Breast epithelium (tissue), 4 donors: ENCODE measurements around the gene RDH11. TPM values are rescaled to one million over a fixed set of nuclear protein-coding genes. Genes with fewer than 3 reads are reported as not detected.
"Not testable (repeated sequence)": the region's sequence is repeated elsewhere in the genome, so short reads cannot be mapped to it uniquely, and the experiment has no call there.

Experiments
- DNase-seq, 2 donors: peaks; one replicate each; pipeline ENCODE4 v3.0.0-alpha.2; 2019; ENCODE audit warnings: low spot score in 2 of 2
- H3K27ac ChIP-seq, 2 donors: fragments of 200-600 bp; sonication (generic) in 1 of 2; one replicate each; pipeline ENCODE4 v1.5.1; 2016 to 2019; ENCODE audit warnings: mild to moderate bottlenecking in 1 of 2
- H3K27me3 ChIP-seq, 2 donors: fragments of 200-600 bp; sonication (generic) in 1 of 2; one replicate each; pipeline versions ENCODE4 v1.5.1 to v1.6.0; 2017 to 2019; ENCODE audit warnings: control low read depth in 1 of 2, mild to moderate bottlenecking in 1 of 2
- H3K36me3 ChIP-seq: fragments of 200-600 bp; one replicate; pipeline ENCODE4 v1.5.1; 2019
- H3K4me1 ChIP-seq, 2 donors: fragments of 200-600 bp; sonication (generic); one replicate each; pipeline ENCODE4 v1.5.1; 2016 to 2019; ENCODE audit warnings: control low read depth in 1 of 2
- H3K4me3 ChIP-seq, 3 donors: fragments of 200-600 bp; sonication (generic); 1 replicate in 2 of 3; 2 replicates in 1 of 3; pipeline ENCODE4 v1.5.1; 2016 to 2019; ENCODE audit warnings: mild to moderate bottlenecking in 3 of 3, moderate library complexity in 2 of 3
- H3K9me3 ChIP-seq, 2 donors: fragments of 200-600 bp; sonication (generic) in 1 of 2; one replicate each; pipeline ENCODE4 v1.5.1; 2016 to 2019; ENCODE audit warnings: control low read depth in 1 of 2
- POLR2A ChIP-seq: fragments of 450-650 bp; IDR thresholded peaks from one replicate; pipeline ENCODE4 v1.6.1; 2016; ENCODE audit warnings: antibody characterized with exemption, mild to moderate bottlenecking, moderate library complexity
- POLR2AphosphoS5 ChIP-seq, 3 donors: sonication (generic); formaldehyde crosslinking; IDR thresholded peaks; one replicate each; pipeline ENCODE4 v1.6.1; 2017; ENCODE audit warnings: antibody characterized with exemption in 3 of 3
- intact Hi-C: fragments of 100-400 bp; cut with DNase I; formaldehyde crosslinking; loops from one replicate; pipeline ENCODE4 v1.15.1; 2023; ENCODE audit warnings: low total_unique reads
- total RNA-seq, 3 donors: library from RNA; depleted of rRNA; stranded (reverse); fragments of >200 nt; gene quantifications; one replicate each; pipeline ENCODE4 v1.1.0, GENCODE V29; 2016
- TF ChIP-seq, protein P1 (sequence below), 3 donors: fragments of 450-650 bp; IDR thresholded peaks; one replicate each; pipeline ENCODE4 v1.5.1; 2016 to 2017; ENCODE audit warnings: antibody characterized with exemption in 3 of 3, mild to moderate bottlenecking in 3 of 3, moderate library complexity in 3 of 3

Gene RDH11
- total RNA-seq, 3 donors from 2014 or later = 25.3 to 57.5 (median 42.3) TPM

DNA sequence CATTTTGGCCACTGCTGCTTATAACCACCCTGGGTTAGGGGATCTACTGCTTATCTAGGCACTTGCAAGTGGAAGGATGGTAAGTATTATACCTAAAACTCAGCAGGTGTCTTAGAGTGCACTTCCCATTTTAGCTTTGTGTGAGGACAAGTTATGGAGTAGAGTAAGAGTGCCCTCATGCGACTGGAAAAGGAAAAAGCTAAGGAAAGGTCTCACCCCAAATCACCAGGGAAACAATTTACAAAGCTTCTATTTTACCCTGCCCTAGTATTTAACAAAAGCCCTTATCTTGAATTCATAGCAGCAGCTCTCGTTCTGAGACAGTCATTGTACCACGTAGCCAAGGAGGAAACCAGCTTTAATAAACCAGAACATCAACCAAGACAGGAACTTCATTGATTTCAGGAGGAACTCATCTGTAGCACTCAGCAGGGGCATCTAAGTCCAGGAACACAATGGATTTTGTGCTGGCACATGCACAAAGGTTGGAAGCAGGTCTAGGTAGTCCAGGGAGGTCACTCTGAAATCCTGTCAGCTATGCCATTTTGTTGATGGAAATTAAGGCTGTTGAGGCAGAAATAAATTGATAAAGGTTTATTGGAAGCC, 9.0 kb upstream of the RDH11 start:
- Histone ChIP-seq H3K36me3 (no peaks in the 10 kb centered on the region), H3K27me3 (no peaks in the 10 kb centered on the region), H3K4me3 (no peak overlapping the region), H3K9me3 (no peaks in the 10 kb centered on the region), H3K4me1 (no peaks in the 10 kb centered on the region), H3K27ac (no peak overlapping the region)
- no peak for TF ChIP-seq POLR2A
- TF ChIP-seq, protein P1, sequence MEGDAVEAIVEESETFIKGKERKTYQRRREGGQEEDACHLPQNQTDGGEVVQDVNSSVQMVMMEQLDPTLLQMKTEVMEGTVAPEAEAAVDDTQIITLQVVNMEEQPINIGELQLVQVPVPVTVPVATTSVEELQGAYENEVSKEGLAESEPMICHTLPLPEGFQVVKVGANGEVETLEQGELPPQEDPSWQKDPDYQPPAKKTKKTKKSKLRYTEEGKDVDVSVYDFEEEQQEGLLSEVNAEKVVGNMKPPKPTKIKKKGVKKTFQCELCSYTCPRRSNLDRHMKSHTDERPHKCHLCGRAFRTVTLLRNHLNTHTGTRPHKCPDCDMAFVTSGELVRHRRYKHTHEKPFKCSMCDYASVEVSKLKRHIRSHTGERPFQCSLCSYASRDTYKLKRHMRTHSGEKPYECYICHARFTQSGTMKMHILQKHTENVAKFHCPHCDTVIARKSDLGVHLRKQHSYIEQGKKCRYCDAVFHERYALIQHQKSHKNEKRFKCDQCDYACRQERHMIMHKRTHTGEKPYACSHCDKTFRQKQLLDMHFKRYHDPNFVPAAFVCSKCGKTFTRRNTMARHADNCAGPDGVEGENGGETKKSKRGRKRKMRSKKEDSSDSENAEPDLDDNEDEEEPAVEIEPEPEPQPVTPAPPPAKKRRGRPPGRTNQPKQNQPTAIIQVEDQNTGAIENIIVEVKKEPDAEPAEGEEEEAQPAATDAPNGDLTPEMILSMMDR (IDR thresholded peaks at IDR 0.05) = peak in 2 of 3 donors; percentile 61 to 68
- intact Hi-C loops = no loop called here
- no peak for DNase-seq

DNA sequence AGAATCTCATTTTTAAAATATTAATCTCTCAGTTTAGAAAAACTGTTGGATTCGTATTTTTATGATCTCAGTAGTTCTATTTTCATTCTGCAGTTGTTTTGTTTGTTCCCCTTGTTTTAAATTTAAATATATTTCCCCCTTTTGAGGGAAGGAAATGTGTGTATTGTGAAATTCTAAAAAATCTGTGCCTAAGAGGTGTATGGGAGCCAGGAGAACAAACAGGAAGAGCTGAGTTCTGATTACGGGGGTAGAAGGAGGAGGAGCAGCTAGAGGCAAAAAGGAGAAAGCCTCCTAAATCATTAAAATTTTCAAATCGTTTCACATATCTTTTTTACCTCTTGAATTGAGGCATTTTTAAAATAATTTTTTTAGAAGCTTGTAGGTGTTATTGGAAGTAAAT, 8.4 kb upstream of the RDH11 start:
- no peaks in the 10 kb centered on the region for H3K27me3 ChIP-seq
- no peak overlapping the region for H3K4me3 ChIP-seq
- intact Hi-C loops = no loop called here
- DNase-seq = no peak
- no peaks in the 10 kb centered on the region for H3K9me3 ChIP-seq
- TF ChIP-seq, protein P1 (IDR thresholded peaks at IDR 0.05) = no peak
- TF ChIP-seq POLR2AphosphoS5 (IDR thresholded peaks at IDR 0.05) = no peak
- TF ChIP-seq POLR2A = no peak
- H3K36me3 ChIP-seq = no peaks in the 10 kb centered on the region
- H3K27ac ChIP-seq = no peak overlapping the region
- no peaks in the 10 kb centered on the region for H3K4me1 ChIP-seq

DNA sequence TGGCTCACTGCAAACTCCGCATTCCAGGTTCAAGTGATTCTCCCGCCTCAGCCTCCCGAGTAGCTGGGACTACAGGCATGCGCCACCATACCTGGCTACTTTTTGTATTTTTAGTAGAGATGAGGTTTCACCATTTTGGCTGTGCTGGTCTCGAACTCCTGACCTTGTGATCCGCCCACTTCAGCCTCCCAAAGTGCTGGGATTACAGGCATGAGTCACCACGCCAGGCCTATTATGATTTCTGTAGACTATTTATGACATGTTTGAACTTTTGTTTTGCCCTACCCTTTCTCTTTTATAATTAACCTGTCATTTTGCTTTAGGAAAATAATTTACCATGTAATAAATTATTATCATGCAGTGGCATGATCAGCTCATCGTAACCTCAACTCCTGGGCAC, 5.9 kb upstream of the RDH11 start, which contains the start of gene RDH12:
RDH12 (plus strand) TSS at position 395 of the 400 bp plus-strand sequence. CDS start 20,757 bp downstream, outside the sequence.
- H3K36me3 ChIP-seq, H3K9me3 ChIP-seq, H3K4me3 ChIP-seq, H3K4me1 ChIP-seq, DNase-seq, H3K27me3 ChIP-seq, H3K27ac ChIP-seq, intact Hi-C loops: not testable (repeated sequence)

DNA sequence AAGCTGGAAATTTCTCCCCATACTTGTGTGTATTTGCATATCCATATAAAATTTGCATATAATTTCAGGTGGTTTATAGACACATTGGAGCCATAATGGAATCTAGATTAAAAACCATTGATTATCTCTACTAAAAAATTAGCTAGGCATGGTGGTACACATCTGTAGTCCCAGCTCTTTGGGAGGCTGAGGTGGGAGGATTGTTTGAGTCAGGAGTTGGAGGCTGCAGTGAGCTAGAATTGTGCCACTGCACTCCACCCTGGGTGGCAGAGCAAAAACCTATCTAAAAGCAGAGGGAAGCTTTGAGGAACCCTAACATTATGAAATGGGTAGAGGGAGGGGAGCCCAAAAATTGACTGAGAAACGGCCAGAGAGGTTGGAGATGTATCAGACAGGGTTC, 2.6 kb upstream of the RDH11 start:
- Histone ChIP-seq H3K9me3 (no peaks in the 10 kb centered on the region), H3K27me3 (no peaks in the 10 kb centered on the region), H3K4me1 (no peaks in the 10 kb centered on the region), H3K27ac (no peak overlapping the region), H3K4me3 (no peak overlapping the region), H3K36me3 (no peaks in the 10 kb centered on the region)
- intact Hi-C loops = no loop called here
- TF ChIP-seq POLR2AphosphoS5 (IDR thresholded peaks at IDR 0.05) (no peak), POLR2A (no peak)
- TF ChIP-seq, protein P1 (IDR thresholded peaks at IDR 0.05) = no peak
- DNase-seq = no peak

DNA sequence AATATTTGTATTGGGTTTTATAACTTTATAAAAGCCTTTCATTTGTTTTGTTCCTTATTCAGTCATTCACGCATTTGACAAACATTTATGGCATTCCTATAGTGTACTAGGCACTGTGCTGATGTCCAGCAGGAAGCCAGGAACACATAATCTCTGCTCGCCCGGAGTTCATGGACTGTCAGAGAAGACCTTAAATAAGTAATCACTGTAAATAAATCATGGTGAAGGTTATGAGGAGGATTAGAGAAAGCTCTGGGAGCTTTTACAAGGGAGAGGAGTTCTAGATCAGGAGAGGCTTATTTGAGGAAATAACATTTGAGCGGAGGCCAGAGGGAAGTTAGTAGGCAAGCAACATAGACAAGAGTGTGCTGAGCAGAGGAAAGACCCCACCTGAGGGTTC, 1.4 kb upstream of the RDH11 start:
- intact Hi-C loops = no loop called here
- H3K27me3 ChIP-seq = no peaks in the 10 kb centered on the region
- no peaks in the 10 kb centered on the region for H3K36me3 ChIP-seq
- H3K27ac ChIP-seq = no peak overlapping the region
- H3K9me3 ChIP-seq = no peaks in the 10 kb centered on the region
- H3K4me3 ChIP-seq = no peak overlapping the region
- TF ChIP-seq POLR2A = no peak
- TF ChIP-seq POLR2AphosphoS5 (IDR thresholded peaks at IDR 0.05) = no peak
- TF ChIP-seq, protein P1 (IDR thresholded peaks at IDR 0.05) = no peak
- no peaks in the 10 kb centered on the region for H3K4me1 ChIP-seq
- no peak for DNase-seq
